ENCODE results near the gene FAM53B.

Gene FAM53B

DNA sequence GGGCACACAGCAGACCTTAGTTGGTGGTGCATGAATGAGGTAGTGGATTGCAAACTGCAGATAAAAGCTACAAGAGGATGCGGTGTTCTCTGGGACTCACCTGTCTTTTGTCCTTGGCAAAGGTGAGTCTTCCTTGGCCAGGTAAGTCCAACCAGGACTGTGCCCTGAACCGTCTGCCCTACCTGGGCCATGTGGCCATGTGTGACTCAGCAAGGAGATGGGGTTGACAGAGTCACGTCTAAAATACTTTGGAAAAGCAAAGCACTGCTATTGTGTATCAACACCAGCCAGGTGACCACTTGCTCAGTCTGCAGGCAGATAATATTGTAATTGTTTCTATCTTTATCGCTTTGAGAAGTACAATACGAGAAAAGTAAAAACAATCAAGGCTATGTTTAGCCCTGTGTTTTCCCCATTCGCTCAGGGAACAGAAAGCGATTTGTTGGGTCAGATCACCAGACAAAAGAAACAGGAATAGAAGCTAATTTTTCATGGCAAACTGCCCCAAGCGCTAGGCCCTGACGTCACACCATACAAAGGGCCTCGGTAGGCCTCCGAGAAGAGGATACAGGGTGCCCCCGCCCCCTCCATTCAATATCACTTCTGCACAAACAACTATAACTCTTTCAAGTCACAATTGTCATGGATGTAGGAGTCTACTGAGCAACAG is 57.3 kb downstream of the FAM53B start:
- H3K4me1 ChIP-seq (ENCODE audit: control insufficient read depth in 2 of 2, insufficient read depth in 1 of 2, low read depth in 1 of 2, low read length in 2 of 2), result peaks cover 4 to 10% of the 10 kb centered on the region in 2 donors

DNA sequence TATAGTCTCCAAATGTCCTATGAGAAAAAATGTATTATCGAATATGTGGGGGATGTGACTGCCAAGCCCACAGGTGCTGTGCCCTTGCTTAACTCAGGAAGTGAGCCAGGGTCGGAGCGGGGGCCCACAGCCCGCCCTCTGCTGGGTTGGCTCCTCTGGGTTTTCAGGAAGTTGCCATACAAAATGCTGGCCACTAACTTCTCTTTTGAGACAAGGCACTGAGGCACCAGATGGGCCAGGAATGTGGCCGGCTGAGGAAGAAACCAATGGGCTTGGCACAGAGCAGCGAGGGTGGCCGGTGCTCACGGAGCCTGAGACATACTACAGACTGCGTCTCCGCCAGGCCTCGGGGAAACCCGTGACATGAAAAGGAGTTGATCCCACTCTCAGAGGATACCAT is 58.9 kb downstream of the FAM53B start:
- no peak overlapping the region for H3K27ac ChIP-seq (replicated peaks; ENCODE audit: low read length)
- no peak overlapping the region for H3K4me3 ChIP-seq (ENCODE audit: low read length in 2 of 2)
- no peak overlapping the region for H3K4ac ChIP-seq (ENCODE audit: low read length)
- no peak overlapping the region for H2BK120ac ChIP-seq (ENCODE audit: low read depth, low read length)
- no peak overlapping the region for H4K8ac ChIP-seq (ENCODE audit: low read depth, low read length)
- no peak overlapping the region for H2BK15ac ChIP-seq (ENCODE audit: low read length)
- H3K9me3 ChIP-seq (replicated peaks in 1 of 2; ENCODE audit: control insufficient read depth in 2 of 2, insufficient read depth in 1 of 2, low read depth in 1 of 2, low read length in 2 of 2), result peaks cover 0 to 2% of the 10 kb centered on the region in 2 donors
- H3K27me3 ChIP-seq (ENCODE audit: control insufficient read depth in 3 of 3, insufficient read depth in 3 of 3, low read depth in 1 of 3, low read length in 3 of 3), result no peaks in the 10 kb centered on the region
- H2BK12ac ChIP-seq (ENCODE audit: low read length), result no peak overlapping the region
- no peak overlapping the region for H2BK5ac ChIP-seq (ENCODE audit: low read length)
- no peak overlapping the region for H3K4me2 ChIP-seq (ENCODE audit: insufficient read depth, low read length, poor library complexity, severe bottlenecking)
- H3K4me1 ChIP-seq (ENCODE audit: control insufficient read depth in 2 of 2, insufficient read depth in 1 of 2, low read depth in 1 of 2, low read length in 2 of 2), result peaks cover 0 to 4% of the 10 kb centered on the region in 2 donors
- peaks cover 22 to 75% of the 10 kb centered on the region in 2 donors for H3K36me3 ChIP-seq (replicated peaks in 1 of 2; ENCODE audit: control insufficient read depth in 2 of 2, insufficient read depth in 2 of 2, low read length in 2 of 2)
- H3K23ac ChIP-seq (ENCODE audit: low read depth, low read length, poor library complexity), result no peak overlapping the region
- no peak overlapping the region for H3K14ac ChIP-seq (ENCODE audit: low read length)
- H3K18ac ChIP-seq (ENCODE audit: low read length), result no peak overlapping the region
- H4K91ac ChIP-seq (ENCODE audit: low read depth, low read length, poor library complexity), result peak overlapping the region; percentile 18
- no peak overlapping the region for H2AFZ ChIP-seq (ENCODE audit: low read length)
- no CpG with 5 or more reads among the region's 12 CpGs for WGBS, 2 donors (ENCODE audit: extremely low coverage in 2 of 2, insufficient read length in 2 of 2, insufficient replicate concordance in 1 of 2)
- H3K79me1 ChIP-seq (ENCODE audit: low read depth, low read length), result peaks cover 5% of the 10 kb centered on the region
- no peak overlapping the region for H3K9ac ChIP-seq (ENCODE audit: low read depth, low read length, poor library complexity)
- no peak overlapping the region for H2AK5ac ChIP-seq (ENCODE audit: low read depth, low read length)
- no peak for DNase-seq (ENCODE audit: low spot score)

More for the DNA sequence above, 57.3 kb downstream of the FAM53B start:
- Histone ChIP-seq H3K27me3 (ENCODE audit: control insufficient read depth in 3 of 3, insufficient read depth in 3 of 3, low read depth in 1 of 3, low read length in 3 of 3) (no peaks in the 10 kb centered on the region), H3K36me3 (replicated peaks in 1 of 2; ENCODE audit: control insufficient read depth in 2 of 2, insufficient read depth in 2 of 2, low read length in 2 of 2) (peaks cover 13 to 71% of the 10 kb centered on the region in 2 donors), H2BK5ac (ENCODE audit: low read length) (no peak overlapping the region), H3K79me1 (ENCODE audit: low read depth, low read length) (peaks cover 5% of the 10 kb centered on the region), H4K8ac (ENCODE audit: low read depth, low read length) (no peak overlapping the region), H2AFZ (ENCODE audit: low read length) (no peak overlapping the region), H3K9me3 (replicated peaks in 1 of 2; ENCODE audit: control insufficient read depth in 2 of 2, insufficient read depth in 1 of 2, low read depth in 1 of 2, low read length in 2 of 2) (peaks cover 0 to 2% of the 10 kb centered on the region in 2 donors), H3K4ac (ENCODE audit: low read length) (no peak overlapping the region), H2BK12ac (ENCODE audit: low read length) (no peak overlapping the region), H3K27ac (replicated peaks; ENCODE audit: low read length) (no peak overlapping the region), H4K91ac (ENCODE audit: low read depth, low read length, poor library complexity) (no peak overlapping the region), H2BK120ac (ENCODE audit: low read depth, low read length) (no peak overlapping the region), H3K4me2 (ENCODE audit: insufficient read depth, low read length, poor library complexity, severe bottlenecking) (no peak overlapping the region), H2BK15ac (ENCODE audit: low read length) (no peak overlapping the region), H3K23ac (ENCODE audit: low read depth, low read length, poor library complexity) (no peak overlapping the region), H3K4me3 (ENCODE audit: low read length in 2 of 2) (no peak overlapping the region), H3K18ac (ENCODE audit: low read length) (no peak overlapping the region), H2AK5ac (ENCODE audit: low read depth, low read length) (no peak overlapping the region), H3K14ac (ENCODE audit: low read length) (no peak overlapping the region), H3K9ac (ENCODE audit: low read depth, low read length, poor library complexity) (no peak overlapping the region)
- no CpG with 5 or more reads among the region's 12 CpGs for WGBS, 2 donors (ENCODE audit: extremely low coverage in 2 of 2, insufficient read length in 2 of 2, insufficient replicate concordance in 1 of 2)
- DNase-seq (ENCODE audit: low spot score), result no peak

DNA sequence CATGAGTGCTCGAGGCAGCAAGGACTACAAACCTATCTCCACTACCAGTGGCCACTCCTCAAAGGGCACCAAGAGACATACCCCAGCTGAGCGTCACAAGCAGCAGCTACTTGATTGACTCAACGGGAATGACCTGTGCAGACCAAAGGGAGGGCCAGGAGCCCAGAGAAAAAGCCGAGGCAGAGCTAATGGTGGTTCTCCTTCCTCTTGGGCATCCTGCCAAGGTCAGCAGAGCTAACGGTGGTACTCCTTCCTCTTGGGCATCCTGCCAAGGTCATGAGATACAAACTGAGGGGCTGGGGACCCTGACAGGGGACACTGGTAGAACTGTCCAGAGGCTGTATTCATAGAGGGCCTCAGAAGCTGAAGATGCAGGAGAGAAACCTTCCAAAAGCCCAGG is 60.4 kb downstream of the FAM53B start:
- Histone ChIP-seq H4K8ac (ENCODE audit: low read depth, low read length) (no peak overlapping the region), H2AFZ (ENCODE audit: low read length) (no peak overlapping the region), H3K4me3 (ENCODE audit: low read length in 2 of 2) (no peak overlapping the region), H2BK120ac (ENCODE audit: low read depth, low read length) (no peak overlapping the region), H4K91ac (ENCODE audit: low read depth, low read length, poor library complexity) (no peak overlapping the region), H3K18ac (ENCODE audit: low read length) (no peak overlapping the region), H3K23ac (ENCODE audit: low read depth, low read length, poor library complexity) (no peak overlapping the region), H3K9me3 (replicated peaks in 1 of 2; ENCODE audit: control insufficient read depth in 2 of 2, insufficient read depth in 1 of 2, low read depth in 1 of 2, low read length in 2 of 2) (peaks cover 0 to 2% of the 10 kb centered on the region in 2 donors), H3K14ac (ENCODE audit: low read length) (no peak overlapping the region), H3K4ac (ENCODE audit: low read length) (no peak overlapping the region), H3K36me3 (replicated peaks in 1 of 2; ENCODE audit: control insufficient read depth in 2 of 2, insufficient read depth in 2 of 2, low read length in 2 of 2) (peaks cover 16 to 71% of the 10 kb centered on the region in 2 donors), H2BK15ac (ENCODE audit: low read length) (no peak overlapping the region), H3K27me3 (ENCODE audit: control insufficient read depth in 3 of 3, insufficient read depth in 3 of 3, low read depth in 1 of 3, low read length in 3 of 3) (no peaks in the 10 kb centered on the region), H3K27ac (replicated peaks; ENCODE audit: low read length) (no peak overlapping the region), H3K4me2 (ENCODE audit: insufficient read depth, low read length, poor library complexity, severe bottlenecking) (no peak overlapping the region), H2BK12ac (ENCODE audit: low read length) (no peak overlapping the region), H3K9ac (ENCODE audit: low read depth, low read length, poor library complexity) (no peak overlapping the region), H2BK5ac (ENCODE audit: low read length) (no peak overlapping the region), H3K79me1 (ENCODE audit: low read depth, low read length) (peaks cover 7% of the 10 kb centered on the region), H3K4me1 (ENCODE audit: control insufficient read depth in 2 of 2, insufficient read depth in 1 of 2, low read depth in 1 of 2, low read length in 2 of 2) (peaks cover 0 to 4% of the 10 kb centered on the region in 2 donors), H2AK5ac (ENCODE audit: low read depth, low read length) (no peak overlapping the region)
- WGBS, 2 donors (ENCODE audit: extremely low coverage in 2 of 2, insufficient read length in 2 of 2, insufficient replicate concordance in 1 of 2), result no CpG with 5 or more reads among the region's 5 CpGs
- no peak for DNase-seq (ENCODE audit: low spot score)

DNA sequence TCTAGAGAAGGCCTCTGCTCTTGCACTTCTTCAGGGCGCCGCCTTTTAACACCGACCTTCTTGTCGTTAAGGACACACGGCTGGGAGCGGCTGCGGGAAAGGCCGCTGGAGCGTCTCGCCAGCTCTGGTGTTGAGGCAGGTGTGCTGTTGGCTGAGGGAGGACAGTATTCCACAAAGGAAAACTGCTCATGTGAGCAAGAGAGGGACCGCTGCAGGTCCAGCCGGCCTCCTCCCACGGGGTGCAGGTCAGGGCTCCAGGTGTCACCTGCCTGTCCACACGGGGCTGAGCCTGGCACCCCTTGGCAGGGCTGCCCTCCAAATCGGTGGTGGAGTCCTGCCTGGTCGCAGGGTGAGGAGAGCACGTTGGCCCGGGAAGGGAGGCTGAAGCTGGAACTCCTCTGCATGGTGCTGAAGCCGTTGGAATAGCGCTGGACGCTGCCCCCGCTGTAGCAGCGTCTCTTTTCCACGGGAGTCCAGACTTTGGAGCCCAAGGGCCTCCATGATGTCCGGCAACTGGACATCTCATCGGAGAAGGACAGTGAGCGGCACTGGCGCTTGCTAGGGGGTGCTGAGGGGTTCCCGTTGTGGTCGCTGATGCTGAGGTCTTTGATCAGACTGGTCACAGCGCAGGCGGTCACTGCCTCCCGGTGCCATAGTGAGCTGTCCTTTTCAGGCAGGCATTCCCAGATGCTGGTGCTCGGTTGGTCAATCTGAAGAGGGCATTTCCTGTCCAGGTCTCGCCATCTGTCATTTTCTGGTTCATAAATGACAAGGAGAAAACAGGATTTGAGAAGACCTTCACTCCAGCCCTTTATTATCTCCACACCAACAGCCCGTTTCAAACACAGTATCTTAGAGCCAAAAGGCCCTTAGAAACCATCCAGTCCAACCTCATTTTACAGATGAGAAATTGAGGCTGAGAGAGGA is 62.3 kb downstream of the FAM53B start:
- Histone ChIP-seq H3K9ac (ENCODE audit: low read depth, low read length, poor library complexity) (no peak overlapping the region), H3K27ac (replicated peaks; ENCODE audit: low read length) (no peak overlapping the region), H2BK15ac (ENCODE audit: low read length) (no peak overlapping the region), H3K79me1 (ENCODE audit: low read depth, low read length) (peaks cover 4% of the 10 kb centered on the region), H2BK120ac (ENCODE audit: low read depth, low read length) (no peak overlapping the region), H3K23ac (ENCODE audit: low read depth, low read length, poor library complexity) (peak overlapping the region; percentile 58), H3K4me1 (ENCODE audit: control insufficient read depth in 2 of 2, insufficient read depth in 1 of 2, low read depth in 1 of 2, low read length in 2 of 2) (peaks cover 13 to 17% of the 10 kb centered on the region in 2 donors), H3K4me2 (ENCODE audit: insufficient read depth, low read length, poor library complexity, severe bottlenecking) (no peak overlapping the region), H2AFZ (ENCODE audit: low read length) (no peak overlapping the region), H3K9me3 (replicated peaks in 1 of 2; ENCODE audit: control insufficient read depth in 2 of 2, insufficient read depth in 1 of 2, low read depth in 1 of 2, low read length in 2 of 2) (no peaks in the 10 kb centered on the region), H3K27me3 (ENCODE audit: control insufficient read depth in 3 of 3, insufficient read depth in 3 of 3, low read depth in 1 of 3, low read length in 3 of 3) (no peaks in the 10 kb centered on the region), H3K4ac (ENCODE audit: low read length) (no peak overlapping the region), H2BK12ac (ENCODE audit: low read length) (no peak overlapping the region), H3K36me3 (replicated peaks in 1 of 2; ENCODE audit: control insufficient read depth in 2 of 2, insufficient read depth in 2 of 2, low read length in 2 of 2) (peaks cover 13 to 70% of the 10 kb centered on the region in 2 donors), H3K4me3 (ENCODE audit: low read length in 2 of 2) (no peak overlapping the region), H3K14ac (ENCODE audit: low read length) (no peak overlapping the region), H2BK5ac (ENCODE audit: low read length) (no peak overlapping the region), H4K8ac (ENCODE audit: low read depth, low read length) (no peak overlapping the region), H4K91ac (ENCODE audit: low read depth, low read length, poor library complexity) (no peak overlapping the region), H2AK5ac (ENCODE audit: low read depth, low read length) (no peak overlapping the region), H3K18ac (ENCODE audit: low read length) (peak overlapping the region; percentile 11)
- WGBS, 2 donors (ENCODE audit: extremely low coverage in 2 of 2, insufficient read length in 2 of 2, insufficient replicate concordance in 1 of 2), result no CpG with 5 or more reads among the region's 36 CpGs
- no peak for DNase-seq (ENCODE audit: low spot score)

Data from neuronal stem cell (in vitro differentiated cells).